Stromal cell of bone marrow (primary cell): ENCODE data around the gene GNLY.
A peak's percentile ranks its signal among the peaks of the same experiment; 100 is the strongest.

Experiments used
- DNase-seq: peaks from one replicate; pipeline ENCODE4 v3.0.0-alpha.2; 2012; ENCODE audit warnings: low read depth

Gene GNLY

GRCh38 chr2:85728883-85729824, 35.0 kb downstream of the GNLY start:
- no peak for DNase-seq

GRCh38 chr2:85729825-85730510, 35.8 kb downstream of the GNLY start:
- no peak for DNase-seq

GRCh38 chr2:85730686-85731230, 36.6 kb downstream of the GNLY start:
- no peak for DNase-seq

GRCh38 chr2:85731606-85732005, 37.4 kb downstream of the GNLY start:
- DNase-seq: no peak

GRCh38 chr2:85732467-85733120, 38.4 kb downstream of the GNLY start:
- no peak for DNase-seq

GRCh38 chr2:85733121-85733960, 39.2 kb downstream of the GNLY start:
- DNase-seq: no peak

- DNase-seq: no peak
These were observed 39.9 kb downstream of the GNLY start for GRCh38 chr2:85734015-85734414.

- no peak for DNase-seq
These were observed 40.9 kb downstream of the GNLY start for GRCh38 chr2:85734942-85735608.

GRCh38 chr2:85735691-85736090, 41.5 kb downstream of the GNLY start:
- no peak for DNase-seq

GRCh38 chr2:85736456-85737355, 42.5 kb downstream of the GNLY start:
- no peak for DNase-seq

GRCh38 chr2:85737481-85737880, 43.3 kb downstream of the GNLY start:
- peak; percentile 94 for DNase-seq

- no peak for DNase-seq
These were observed 43.8 kb downstream of the GNLY start for GRCh38 chr2:85737961-85738360.

GRCh38 chr2:85740193-85740592, 46.0 kb downstream of the GNLY start:
- no peak for DNase-seq

GRCh38 chr2:85741211-85741832, 47.2 kb downstream of the GNLY start:
- DNase-seq: no peak

- peak; percentile 86 for DNase-seq
These were observed 47.8 kb downstream of the GNLY start for GRCh38 chr2:85741833-85742455.

- DNase-seq: no peak
These were observed 49.3 kb downstream of the GNLY start for GRCh38 chr2:85743304-85743978.

GRCh38 chr2:85744055-85744454, 49.9 kb downstream of the GNLY start:
- DNase-seq: no peak
